ENCODE results near the gene CHRNB4.

DNA sequence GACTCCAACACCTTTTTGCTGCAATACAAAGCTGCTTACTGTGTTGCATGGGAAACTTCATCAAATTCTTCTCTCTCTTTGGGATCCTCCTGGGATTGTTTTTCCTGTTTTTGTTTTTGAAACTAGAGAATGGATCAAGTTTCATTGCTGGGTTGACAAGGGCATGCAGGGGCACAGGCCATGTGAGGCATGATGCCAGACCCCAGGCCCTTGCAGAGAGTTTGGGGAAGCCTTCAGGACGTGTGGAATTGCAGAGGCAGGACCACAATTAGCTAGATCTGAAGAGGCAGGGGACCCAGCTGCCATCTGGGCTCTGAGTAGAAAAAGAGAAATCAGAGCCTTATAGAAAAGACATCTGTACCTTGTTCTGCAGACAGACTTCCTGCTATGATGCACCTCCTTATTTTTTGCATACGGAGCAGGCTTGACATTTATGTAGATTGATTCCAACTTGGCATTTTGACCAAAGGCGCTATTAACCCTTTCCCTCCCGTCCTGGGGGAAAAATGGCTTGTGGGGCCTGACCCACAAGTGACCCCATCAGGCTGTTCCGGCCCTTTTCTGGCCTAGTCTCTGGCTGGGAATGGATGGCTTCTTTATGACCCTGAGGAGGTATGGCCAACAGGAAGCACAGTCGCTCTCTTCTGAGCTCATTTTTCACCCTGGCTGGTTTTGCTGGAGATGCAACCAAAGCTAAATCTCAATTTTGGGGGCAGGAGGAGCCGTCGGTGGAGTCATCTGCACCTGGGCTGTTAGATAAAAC lies 44.3 kb upstream of the CHRNB4 start:
- no peak for TF ChIP-seq POLR2A (IDR thresholded peaks at IDR 0.05)
- TF ChIP-seq, protein P1, sequence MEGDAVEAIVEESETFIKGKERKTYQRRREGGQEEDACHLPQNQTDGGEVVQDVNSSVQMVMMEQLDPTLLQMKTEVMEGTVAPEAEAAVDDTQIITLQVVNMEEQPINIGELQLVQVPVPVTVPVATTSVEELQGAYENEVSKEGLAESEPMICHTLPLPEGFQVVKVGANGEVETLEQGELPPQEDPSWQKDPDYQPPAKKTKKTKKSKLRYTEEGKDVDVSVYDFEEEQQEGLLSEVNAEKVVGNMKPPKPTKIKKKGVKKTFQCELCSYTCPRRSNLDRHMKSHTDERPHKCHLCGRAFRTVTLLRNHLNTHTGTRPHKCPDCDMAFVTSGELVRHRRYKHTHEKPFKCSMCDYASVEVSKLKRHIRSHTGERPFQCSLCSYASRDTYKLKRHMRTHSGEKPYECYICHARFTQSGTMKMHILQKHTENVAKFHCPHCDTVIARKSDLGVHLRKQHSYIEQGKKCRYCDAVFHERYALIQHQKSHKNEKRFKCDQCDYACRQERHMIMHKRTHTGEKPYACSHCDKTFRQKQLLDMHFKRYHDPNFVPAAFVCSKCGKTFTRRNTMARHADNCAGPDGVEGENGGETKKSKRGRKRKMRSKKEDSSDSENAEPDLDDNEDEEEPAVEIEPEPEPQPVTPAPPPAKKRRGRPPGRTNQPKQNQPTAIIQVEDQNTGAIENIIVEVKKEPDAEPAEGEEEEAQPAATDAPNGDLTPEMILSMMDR (IDR thresholded peaks at IDR 0.05) = no peak
